Measurements from ENCODE around the gene CACNA1A. TPM values are rescaled to one million over a fixed set of nuclear protein-coding genes. Genes with fewer than 3 reads are reported as not detected.

The CACNA1A gene
- total and polyA plus RNA-seq, 2 of the 13 experiments (the other 11 are each of a cell fraction or from before 2014, with no cell fraction given), result not detected

DNA sequence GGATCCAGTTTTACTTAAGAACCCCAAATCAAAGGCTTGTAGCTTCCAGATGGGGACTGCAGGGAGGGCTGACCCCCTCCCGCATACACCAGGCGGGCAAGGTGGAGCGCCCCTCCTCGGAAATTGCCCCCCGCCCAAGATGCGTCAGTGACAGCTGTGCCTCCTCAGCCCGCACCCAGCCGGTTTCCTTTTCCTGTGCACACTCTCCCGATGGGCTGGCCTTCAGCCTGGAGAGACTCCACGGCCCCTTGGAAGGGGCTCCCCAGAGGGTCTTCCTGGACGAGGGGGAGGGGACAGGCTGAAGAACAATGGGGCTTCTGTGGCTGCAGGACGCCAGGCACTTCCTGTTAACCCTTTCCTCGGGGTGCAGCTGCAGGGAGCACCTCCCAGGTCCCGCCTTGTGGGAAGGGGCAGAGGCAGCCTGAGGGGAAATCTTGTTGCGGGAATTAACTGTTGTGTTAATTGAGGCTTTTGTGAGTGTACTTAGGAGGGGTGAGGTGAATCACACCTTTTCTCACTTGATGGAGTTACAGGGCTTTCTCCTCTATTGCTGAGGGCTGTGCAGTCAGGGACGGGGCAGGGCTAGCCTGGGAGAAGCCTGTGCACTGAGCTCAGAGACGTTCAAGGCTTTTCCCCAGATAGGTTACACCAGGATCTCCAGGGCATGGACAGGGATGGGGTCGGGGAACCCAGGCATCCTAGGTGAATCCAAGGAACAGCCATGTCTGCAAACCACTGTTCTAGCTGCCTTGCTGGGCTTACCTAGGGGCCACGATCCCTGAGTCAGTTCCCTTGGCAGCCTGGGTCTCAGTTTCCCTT is 341.7 kb downstream of the CACNA1A start (continued):
- TF ChIP-seq SOX13 (IDR thresholded peaks at IDR 0.05) (peak; percentile 59), SOX13 (CRISPR knock-in tag; conservative IDR thresholded peaks at IDR 0.05 in 1 of 2, IDR thresholded peaks at IDR 0.05 in 1 of 2) (peak in 1 of 2 experiments; percentile 92; a peak in 2 of 4 replicates), ZNF431 (CRISPR knock-in tag; IDR thresholded peaks at IDR 0.05; ENCODE audit: borderline replicate concordance, low read depth) (no peak; the same call in 1 of the 2 replicates), PATZ1 (CRISPR knock-in tag; IDR thresholded peaks at IDR 0.05) (peak; percentile 92), ZNF644 (CRISPR knock-in tag; IDR thresholded peaks at IDR 0.05; ENCODE audit: low read depth) (no peak), TEAD2 (CRISPR knock-in tag; IDR thresholded peaks at IDR 0.05) (no peak), ZNF776 (CRISPR knock-in tag; IDR thresholded peaks at IDR 0.05) (no peak), HOXD1 (CRISPR knock-in tag; IDR thresholded peaks at IDR 0.05) (0 out of 2 replicates have a peak, but pooled peaks have one; percentile 59), ZNF441 (CRISPR knock-in tag; IDR thresholded peaks at IDR 0.05; ENCODE audit: borderline replicate concordance) (no peak), KAT7 (CRISPR knock-in tag; IDR thresholded peaks at IDR 0.05; ENCODE audit: borderline replicate concordance) (no peak), ZFP82 (CRISPR knock-in tag; IDR thresholded peaks at IDR 0.05; ENCODE audit: borderline replicate concordance) (no peak), MTF1 (CRISPR knock-in tag; IDR thresholded peaks at IDR 0.05) (no peak), ZIK1 (CRISPR knock-in tag; IDR thresholded peaks at IDR 0.05; ENCODE audit: borderline replicate concordance, low read depth) (peak; percentile 63; the same call in 1 of the 2 replicates), ZNF44 (CRISPR knock-in tag; IDR thresholded peaks at IDR 0.05) (no peak), RBM22 (optimal IDR thresholded peaks at IDR 0.05; ENCODE audit: low read length) (no peak), CBFB (CRISPR knock-in tag; IDR thresholded peaks at IDR 0.05) (peak; percentile 75), JARID2 (CRISPR knock-in tag; IDR thresholded peaks at IDR 0.05; ENCODE audit: insufficient replicate concordance) (no peak)
- TF ChIP-seq, protein P1, sequence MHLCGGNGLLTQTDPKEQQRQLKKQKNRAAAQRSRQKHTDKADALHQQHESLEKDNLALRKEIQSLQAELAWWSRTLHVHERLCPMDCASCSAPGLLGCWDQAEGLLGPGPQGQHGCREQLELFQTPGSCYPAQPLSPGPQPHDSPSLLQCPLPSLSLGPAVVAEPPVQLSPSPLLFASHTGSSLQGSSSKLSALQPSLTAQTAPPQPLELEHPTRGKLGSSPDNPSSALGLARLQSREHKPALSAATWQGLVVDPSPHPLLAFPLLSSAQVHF (CRISPR knock-in tag; IDR thresholded peaks at IDR 0.05), result peak; percentile 74; the same call in 1 of the 2 replicates
- TF ChIP-seq, protein P2, sequence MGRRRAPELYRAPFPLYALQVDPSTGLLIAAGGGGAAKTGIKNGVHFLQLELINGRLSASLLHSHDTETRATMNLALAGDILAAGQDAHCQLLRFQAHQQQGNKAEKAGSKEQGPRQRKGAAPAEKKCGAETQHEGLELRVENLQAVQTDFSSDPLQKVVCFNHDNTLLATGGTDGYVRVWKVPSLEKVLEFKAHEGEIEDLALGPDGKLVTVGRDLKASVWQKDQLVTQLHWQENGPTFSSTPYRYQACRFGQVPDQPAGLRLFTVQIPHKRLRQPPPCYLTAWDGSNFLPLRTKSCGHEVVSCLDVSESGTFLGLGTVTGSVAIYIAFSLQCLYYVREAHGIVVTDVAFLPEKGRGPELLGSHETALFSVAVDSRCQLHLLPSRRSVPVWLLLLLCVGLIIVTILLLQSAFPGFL (CRISPR knock-in tag; IDR thresholded peaks at IDR 0.05), result no peak
- TF ChIP-seq, protein P3, sequence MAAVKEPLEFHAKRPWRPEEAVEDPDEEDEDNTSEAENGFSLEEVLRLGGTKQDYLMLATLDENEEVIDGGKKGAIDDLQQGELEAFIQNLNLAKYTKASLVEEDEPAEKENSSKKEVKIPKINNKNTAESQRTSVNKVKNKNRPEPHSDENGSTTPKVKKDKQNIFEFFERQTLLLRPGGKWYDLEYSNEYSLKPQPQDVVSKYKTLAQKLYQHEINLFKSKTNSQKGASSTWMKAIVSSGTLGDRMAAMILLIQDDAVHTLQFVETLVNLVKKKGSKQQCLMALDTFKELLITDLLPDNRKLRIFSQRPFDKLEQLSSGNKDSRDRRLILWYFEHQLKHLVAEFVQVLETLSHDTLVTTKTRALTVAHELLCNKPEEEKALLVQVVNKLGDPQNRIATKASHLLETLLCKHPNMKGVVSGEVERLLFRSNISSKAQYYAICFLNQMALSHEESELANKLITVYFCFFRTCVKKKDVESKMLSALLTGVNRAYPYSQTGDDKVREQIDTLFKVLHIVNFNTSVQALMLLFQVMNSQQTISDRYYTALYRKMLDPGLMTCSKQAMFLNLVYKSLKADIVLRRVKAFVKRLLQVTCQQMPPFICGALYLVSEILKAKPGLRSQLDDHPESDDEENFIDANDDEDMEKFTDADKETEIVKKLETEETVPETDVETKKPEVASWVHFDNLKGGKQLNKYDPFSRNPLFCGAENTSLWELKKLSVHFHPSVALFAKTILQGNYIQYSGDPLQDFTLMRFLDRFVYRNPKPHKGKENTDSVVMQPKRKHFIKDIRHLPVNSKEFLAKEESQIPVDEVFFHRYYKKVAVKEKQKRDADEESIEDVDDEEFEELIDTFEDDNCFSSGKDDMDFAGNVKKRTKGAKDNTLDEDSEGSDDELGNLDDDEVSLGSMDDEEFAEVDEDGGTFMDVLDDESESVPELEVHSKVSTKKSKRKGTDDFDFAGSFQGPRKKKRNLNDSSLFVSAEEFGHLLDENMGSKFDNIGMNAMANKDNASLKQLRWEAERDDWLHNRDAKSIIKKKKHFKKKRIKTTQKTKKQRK (IDR thresholded peaks at IDR 0.05; ENCODE audit: low read length), result no peak

Data from HepG2 (cell line).